GM19395 (cell line): ENCODE measurements around the gene ATP2C1.

Source experiments
- ATAC-seq: cut with Tn5 transposase; IDR thresholded peaks from one replicate; pipeline ENCODE4 v1.9.1; 2021; ENCODE audit warnings: mild to moderate bottlenecking, moderate library complexity; ENCODE audit not compliant: unreplicated experiment

ATP2C1 gene

DNA sequence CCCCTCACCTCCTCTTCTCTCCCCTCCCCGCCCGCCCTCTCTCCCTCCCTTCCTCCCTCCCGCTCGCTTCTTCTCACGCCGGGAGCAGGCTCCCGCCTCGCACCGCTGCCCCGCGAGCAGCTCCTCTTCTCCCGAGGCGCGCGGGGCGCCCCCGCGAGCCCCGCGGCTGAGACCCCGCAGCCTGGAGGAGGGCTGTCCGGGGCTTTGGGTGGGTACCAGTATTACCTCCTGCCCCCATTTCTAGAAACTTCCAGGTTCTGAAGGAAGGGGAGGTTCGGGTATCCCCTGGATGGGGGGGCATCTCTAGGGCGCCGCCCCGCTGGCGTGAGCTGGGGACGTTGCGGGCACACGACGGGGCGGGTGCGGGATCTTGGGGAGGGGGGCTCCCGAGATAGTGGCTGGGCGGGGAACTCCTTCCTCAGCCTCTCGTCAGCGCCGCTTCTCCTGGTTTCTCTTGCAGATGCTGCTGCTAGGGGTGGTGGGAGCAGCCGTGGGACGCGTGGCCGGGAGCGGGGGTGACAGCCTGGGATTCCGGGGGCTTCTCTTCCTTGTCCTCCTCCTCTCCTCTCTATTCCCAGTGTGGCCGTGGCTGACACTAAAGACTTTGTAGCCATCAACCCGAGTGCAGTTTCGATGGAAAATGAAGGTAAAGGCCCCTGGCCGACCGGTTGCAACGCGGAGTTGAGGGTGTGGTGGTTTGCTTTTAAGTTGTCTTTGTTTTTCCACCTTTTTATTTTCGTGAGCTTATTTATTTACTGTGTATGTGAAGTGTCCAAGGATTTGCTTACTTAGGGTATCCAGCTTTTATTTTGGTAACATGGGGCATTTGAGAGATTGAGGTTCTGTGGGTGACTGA, 474 bp downstream of the ATP2C1 start:
- peak; percentile 21 for ATAC-seq

DNA sequence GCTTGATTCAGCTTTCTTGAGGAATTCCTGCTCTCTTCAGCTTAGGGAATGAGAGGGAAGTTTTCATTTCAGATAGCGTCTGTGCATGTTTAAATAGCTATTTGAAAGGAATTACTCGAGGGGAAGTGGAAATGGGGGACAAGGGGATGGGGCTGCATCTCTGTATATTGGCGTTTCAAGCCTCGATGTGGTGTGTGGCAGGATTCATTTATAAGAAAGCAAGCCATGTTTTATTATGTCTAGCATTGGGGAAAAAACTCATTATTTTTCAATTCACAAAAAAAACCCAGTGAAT, 1.0 kb downstream of the ATP2C1 start:
- no peak for ATAC-seq

DNA sequence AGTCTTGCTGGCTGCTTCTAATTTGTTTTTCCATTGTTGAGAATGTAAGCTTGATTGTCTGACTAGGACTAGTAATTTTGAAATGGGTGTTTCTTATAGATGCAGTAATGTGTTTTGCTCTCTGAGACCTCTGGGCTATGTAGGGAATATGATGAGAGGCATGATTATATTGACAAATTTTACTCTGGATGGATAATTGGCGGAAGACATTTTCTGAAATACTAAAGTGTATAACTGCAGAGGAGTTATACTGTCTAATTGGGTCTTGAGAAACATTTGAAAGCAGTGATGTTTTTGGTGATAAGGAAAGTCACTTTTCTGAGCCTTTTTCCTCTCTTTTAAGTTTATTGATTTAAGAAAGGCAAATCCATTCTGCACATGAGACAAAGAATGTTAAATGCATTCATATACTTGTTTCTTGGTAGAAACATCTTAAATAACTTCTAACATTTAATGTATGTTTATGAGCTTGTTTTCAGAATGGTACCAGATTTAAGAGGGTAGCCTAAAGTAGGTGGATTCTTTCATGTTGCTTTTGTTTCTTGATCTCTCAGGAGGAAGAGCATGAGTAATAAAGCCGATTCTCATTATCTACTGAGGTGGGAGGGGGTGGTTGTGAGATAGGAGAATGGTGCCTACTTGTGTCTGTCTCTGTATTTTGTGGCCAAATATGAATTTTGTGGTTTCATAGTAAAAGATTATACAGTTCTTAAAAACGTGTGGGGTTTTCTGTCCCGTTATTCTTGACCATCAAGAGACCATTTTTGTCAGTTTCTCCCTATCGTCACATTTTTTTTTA, 2.0 kb downstream of the ATP2C1 start:
- no peak for ATAC-seq

DNA sequence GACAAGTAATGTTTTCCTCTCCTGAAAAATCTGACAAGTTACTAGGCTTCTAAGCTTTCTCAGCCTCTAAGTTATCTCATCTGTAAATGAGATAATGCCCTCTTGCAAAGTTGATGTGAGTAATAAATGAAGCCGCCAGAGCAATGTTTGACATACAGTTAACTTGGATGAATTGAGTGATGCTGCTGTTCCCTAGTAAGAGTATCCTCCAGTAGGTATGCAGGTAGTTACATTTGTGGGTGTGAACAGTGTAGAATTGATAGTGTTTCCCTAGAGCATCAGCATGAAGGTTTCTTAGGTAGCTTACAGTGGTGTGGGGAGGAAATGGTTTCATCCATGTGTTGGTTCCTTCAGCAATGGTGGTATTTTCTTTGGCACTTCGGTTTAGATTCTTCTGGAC, 3.4 kb downstream of the ATP2C1 start:
- ATAC-seq = no peak

DNA sequence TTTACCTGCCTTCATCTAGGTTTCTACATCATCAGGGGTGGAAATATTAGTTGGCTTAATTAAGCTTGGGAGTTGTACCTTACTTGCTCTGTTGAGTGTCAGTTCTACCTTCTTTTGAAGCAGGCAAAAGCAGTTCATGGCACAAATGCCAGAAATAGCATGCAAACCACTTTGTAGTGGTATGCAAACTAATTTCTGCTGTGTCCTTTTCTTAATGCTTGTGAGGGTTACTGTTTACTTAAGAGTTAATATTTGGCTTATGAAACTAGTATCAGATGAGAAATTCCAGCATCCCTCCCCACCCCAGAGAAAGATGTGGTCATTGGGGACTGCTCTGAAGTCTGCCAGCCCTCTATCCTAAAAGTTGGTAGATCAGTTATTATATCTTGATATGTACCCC, 7.1 kb downstream of the ATP2C1 start:
- peak; percentile 76 for ATAC-seq

DNA sequence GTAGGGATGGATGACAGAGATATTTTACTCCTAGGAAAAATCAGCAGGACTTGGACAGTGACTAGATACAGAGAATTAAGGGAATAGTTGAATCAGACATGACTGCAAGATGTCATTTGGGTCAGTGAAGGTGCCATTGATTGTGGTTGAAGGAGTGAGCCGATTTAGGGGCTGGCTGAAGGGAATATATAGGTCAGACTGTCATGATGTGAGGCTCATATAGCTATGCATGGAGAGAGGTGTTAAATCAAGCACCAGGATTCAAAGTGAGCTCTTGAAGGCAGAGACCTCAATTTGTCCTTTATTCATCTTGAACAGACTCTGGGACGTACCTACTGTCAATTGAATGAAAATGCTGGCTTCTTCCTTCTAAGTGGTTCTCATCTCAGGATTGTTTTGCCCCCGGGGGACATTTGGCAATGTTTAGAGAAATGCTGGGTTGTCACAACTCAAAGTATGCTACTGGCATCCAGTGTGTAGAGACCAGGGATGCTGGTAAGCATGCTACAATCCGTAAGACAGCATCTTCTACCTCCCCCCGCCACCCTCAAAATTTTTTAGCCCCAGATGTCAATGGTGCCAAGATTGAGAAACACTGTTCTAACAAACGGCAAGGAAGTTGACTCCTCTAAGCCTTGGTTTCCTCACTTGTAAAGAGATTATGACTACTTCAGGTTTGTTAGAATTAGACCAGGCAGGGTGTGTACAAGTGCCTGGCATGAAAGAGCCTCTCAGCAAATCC, 7.8 kb downstream of the ATP2C1 start:
- no peak for ATAC-seq

DNA sequence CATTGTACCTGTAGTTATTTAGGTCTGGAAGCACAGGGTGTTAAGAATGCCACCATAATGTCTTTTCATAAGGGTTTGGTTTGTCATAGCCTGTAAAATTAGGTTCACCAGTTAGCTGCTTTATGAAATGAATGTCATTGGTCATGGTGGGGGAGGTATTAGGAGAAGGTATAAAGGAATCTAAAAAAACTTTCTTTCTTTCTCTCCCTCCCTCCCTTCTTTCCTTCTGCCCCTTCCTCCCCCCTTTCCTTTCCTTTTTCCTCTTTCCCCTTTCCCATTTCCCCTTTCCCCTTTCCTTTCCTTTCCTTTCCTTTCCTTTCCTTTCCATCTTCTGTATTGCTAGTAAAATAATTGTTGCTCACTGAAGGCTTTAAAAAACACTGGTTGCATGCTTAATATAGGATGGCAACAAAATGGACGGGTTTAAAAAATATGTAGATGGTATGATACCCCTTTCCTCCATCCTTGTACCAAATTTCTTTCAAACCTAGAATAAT, 9.6 kb downstream of the ATP2C1 start:
- ATAC-seq = no peak

DNA sequence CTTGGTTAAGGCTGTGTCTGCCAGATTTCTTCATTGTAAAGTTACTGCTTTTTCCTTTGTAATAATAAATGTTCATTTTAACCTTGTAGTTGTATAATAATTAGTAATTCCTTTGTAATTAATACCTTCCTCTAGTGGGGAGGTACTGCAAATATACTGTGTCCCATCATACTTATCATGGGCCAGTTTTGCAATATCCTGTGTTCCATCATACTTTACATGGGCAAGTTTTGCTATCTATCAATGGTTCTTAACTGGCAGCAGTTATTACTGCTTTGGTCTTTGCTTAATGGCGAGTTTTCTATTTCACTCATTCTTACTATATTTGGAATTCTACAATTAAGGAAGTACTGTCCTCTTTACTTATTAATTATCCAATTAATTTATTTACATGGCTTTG, 10.6 kb downstream of the ATP2C1 start:
- no peak for ATAC-seq

DNA sequence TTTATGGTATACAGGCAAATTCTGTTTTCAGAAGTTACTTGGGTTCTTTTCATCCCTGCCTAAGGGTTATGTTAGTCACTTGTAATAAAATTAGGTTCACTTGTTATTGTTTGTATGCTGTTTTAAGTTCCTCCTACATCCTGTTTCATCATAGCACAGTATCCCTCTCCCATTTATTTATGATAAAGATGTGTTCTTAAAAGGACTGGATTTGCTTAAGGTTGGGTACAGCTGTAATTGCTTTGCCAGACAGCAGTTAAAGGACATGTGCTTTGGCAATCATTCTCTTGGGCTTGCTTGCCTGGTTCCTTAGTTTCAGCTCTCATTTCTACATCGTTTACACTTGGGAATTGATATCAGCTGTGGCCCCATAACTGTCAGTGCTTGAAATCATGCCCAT, 11.7 kb downstream of the ATP2C1 start:
- no peak for ATAC-seq

DNA sequence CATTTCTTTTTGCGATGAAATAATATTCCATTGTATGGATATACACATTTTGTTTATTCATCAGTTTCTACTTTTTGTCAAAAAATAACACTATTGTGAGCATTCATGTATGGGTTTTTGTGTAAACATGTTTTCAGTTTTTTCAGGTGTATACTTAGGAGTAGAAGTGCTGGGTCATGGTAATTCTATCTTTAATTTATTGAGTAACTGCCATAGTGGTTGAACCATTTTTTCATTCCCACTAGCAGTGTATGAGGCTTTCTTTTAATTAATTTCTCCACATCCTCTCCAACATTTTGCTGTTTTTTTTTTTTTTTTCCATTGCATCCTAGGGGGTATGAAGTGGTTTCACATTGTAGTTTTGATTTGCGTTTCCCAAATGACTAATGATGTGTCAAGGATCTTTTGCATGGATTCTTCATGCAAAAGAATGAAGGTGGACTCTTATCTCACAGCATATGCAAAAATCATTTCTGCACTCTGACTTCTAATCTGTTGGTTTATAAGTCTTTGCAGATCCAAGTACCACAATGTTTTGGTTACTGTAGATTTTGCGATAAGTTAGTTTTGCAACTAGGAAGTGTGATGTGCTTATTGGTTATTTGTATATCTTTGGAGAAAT, 12.6 kb downstream of the ATP2C1 start:
- ATAC-seq = no peak

DNA sequence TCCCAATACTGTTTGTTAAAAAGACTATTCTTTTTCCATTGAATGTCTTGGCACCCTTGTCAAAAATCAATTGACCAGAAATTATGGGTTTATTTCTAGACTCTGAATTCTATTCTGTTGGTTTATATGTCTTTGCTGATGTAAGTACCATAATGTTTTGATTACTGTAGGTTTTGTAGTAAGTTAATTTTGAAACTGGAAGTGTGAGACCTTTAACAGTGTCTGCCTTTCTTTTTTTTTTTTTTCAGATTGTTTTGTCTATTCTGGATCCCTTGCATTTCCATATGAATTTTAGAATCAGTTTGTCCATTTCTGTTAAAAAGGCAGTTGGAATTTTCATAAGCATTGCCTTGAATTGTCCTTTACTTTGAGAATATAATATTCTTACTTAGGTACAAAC, 13.6 kb downstream of the ATP2C1 start:
- ATAC-seq = no peak

DNA sequence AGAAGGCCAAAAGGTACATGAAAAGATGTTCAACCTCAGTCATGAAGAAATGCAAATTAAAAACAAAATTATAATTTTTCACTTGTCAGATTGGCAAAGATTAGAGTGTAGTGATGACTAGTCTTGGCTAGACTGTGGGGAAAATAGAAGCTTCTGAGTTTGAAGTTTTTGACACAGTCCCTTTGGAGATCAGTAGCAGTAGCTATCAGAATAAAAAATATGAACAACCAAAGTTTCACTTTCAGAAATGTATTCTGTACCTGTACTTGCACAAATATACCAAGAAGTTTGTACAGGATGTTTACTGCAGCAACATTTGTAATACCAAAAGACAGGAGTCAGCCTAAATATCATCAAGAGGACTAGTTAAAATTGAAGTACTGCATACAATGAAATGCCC, 14.1 kb downstream of the ATP2C1 start:
- no peak for ATAC-seq

DNA sequence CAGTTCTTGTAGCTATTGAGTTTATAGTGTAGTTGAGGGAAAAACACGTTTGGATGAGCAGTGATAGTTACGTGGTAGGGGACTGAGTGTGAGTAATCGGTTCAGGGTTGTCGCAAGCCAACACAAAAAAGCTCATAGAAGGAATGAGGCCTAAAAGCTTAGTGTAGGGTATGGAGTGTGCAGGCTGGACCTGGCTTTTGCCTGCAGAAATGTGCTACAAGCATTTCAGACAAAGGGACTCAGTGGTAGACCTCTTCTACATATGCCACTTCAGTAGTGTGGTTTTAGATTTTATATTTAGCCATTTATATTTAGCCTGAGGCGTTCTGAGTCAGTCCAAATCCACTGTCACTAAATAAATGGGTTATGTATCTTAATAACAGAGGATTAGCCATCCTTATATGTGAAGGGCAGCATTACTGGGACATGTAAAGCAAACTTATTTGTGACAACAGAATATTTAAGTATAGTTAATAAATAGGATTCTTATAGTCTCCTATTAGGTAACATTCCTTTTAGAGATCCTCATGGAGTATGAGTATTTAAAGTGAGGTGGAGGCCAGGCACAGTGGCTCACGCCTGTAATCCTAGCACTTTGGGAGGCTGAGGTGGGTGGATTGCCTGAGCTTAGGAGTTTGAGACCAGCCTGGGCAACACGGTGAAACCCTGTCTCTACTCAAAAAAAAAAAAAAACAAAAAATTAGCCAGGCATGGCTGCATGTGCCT, 21.8 kb downstream of the ATP2C1 start:
- ATAC-seq = no peak

DNA sequence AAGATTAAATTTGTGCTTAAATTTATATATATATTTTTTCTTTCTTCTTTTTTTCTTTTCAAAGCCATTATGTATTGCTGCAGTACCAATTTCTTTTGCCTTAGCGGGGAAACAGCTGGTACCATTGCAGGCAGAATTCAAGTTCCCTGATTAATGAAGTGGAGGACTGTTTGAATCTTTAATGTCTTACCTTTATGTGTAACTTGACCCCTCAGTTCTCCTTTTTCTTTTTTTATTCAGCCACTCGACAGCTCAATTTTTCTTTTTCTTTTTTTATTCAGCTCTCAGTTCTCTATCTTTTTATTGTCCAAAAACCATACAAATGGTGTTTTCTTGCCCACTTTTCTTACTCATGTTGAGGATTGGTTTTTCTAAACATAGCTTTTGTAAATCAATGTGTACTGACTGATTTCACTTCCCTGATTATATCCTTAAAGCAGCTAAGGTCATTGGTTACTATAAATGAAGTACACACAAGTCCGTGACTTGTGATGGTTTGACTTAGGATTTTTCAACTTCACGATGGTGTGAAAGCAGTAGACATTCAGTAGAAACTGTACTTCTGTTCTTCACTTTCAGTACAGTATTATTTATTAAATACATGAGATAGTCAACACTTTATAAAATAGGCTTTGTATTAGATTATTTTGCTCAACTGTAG, 22.8 kb downstream of the ATP2C1 start:
- ATAC-seq = peak; percentile 76

DNA sequence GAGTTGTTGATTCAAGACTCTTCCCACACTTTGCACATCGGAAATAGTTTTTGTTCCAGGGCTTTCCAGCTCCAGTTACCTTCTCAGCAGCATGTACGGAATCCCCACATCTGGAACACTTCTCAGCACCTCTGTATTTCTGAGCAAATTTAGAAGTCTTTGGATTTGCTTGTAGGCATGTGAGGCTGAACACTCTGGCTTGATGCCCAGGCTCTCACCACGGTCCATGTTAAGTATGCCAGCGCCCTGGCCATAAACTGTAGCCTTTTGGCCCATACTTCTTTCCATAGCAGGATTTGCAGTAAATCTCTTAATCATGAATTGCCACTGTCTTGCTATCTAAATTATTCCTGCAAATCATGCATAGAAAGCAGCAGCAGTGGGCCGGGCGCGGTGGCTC, 24.4 kb downstream of the ATP2C1 start:
- ATAC-seq = no peak

DNA sequence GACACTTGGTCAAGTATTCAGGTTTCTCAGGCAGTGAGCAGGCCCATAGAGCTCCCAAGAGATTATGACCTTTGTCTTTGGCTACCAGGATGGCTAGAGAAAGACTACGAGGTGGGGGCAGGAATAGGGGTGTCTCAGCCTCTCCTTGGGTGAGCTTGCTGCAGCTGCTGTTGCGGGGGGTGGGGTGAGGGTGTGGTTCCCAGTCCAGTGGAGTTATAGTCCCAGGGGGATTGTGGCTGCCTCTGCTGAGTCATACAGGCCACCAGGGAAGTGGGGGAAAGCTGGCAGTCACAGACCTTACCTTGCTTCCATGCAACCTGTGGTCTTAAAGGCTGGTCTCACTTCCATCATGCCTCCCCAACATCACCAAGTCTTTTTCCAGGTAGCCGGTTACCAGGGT, 31.7 kb downstream of the ATP2C1 start:
- peak; percentile 64 for ATAC-seq

DNA sequence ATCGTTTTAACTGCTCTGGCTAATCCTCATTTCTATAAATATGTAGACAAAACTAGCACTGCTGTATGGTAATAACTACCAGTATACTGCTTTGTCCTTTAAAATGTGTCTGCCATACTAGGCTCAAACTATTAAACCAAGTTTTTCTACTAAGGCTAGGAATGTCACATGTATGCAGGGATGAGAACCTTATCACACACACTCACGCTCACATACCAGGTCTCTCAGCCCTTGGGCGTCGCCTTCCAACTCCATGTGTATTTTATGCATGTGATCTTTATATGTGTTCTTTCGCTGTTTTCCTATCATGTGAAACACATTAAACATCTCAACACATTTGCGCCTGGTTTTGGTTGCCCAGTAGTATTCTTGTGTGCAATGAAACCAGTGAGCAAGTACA, 32.6 kb downstream of the ATP2C1 start:
- ATAC-seq = no peak

DNA sequence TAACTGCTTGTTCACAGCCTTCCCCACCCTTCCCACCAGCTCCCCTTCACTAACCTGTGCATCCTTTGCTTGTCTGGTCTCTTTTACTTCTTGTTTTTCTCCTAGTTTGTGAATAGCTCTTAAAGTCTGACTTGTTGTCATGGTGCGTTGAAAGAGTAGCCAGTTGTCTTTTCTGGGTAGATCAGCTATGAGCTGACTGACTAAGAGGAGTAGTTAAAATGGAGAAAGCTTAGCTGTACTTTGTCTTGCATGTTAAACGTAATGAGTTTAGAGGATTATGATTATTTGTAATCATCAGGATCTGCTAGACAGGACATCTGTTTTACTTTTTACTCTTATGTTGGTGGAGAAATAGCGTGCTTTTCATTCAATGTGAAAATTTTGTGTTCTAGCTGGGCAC, 35.9 kb downstream of the ATP2C1 start:
- no peak for ATAC-seq

DNA sequence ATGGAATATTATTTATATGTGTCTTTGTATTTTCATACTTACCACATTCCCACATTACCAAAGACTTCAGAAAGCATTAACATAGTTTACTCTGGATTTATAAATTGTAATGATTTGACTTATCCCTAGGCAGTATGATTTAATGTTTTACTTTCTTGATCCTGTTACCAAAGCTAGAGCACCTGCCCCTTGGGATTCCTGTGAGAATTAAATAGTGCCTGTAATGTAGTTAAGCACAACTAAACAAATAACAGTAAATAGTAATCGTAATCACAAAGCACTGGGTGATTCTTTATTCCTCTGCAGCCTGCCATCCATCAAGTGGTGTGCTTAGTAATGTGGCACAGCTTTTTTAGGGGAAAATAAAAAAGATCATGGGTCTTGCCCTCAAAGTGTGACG, 39.1 kb downstream of the ATP2C1 start:
- no peak for ATAC-seq

DNA sequence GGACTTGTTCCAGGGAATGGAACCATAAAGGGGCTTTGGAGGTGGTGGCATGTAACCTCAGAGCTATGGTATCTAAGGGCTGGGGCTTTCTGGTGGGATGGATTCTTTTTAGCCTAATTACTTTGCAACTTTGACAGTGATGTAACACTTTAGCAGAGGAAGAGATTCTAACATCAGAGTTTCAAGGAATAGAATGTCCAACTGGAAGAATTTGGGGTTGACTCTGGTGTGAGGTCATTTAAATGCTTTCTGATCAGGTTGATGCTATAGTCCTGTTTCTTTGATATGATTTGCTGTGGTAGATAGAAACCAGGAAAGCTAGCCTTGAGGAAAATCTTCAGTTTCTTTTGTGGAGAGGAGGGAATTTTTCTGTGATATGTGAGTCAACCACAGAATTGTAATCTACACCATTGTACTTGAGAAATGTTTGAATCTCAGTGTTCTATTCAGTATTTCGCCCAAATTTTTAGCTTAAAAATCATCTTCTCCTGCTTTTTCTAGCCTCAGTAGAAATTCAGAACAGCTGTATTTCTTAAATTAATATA, 40.0 kb downstream of the ATP2C1 start:
- ATAC-seq = no peak
